ENCODE data around the gene CNTNAP2. TPM values are rescaled to one million over a fixed set of nuclear protein-coding genes. Genes with fewer than 3 reads are reported as not detected.
A peak's percentile ranks its signal among the peaks of the same experiment; 100 is the strongest.

Gene CNTNAP2
- total and polyA plus RNA-seq, 9 of the 15 experiments (the other 6 are each of a cell fraction or from before 2014, with no cell fraction given) = 0.04 to 0.62 (median 0.09) TPM; not detected in 4

DNA sequence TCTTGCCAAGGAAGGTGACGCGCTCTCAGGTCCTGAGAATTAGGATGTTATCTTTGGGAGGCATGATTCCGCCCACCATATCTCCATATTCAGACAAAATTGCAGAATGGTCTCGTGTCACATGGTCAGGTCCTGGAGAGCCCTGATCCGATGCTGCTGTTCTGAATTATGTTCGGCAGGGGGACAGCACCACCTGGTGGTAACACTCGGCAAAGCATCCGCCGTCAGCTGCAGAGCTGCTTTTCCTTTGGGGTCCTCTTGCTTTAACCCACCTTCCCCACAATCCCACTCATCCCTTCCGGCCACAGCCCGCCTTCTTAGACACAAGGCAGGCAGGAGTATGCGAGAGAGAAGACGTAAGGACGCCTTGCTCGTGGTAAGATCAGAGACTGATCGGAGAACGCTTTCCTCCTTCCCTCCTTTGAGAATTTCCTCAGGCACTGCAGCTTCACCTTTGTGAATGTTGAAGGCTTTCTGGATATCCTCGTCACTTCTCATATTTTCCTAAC is 2146.2 kb downstream of the CNTNAP2 start (continued):
- TF ChIP-seq, protein P1, sequence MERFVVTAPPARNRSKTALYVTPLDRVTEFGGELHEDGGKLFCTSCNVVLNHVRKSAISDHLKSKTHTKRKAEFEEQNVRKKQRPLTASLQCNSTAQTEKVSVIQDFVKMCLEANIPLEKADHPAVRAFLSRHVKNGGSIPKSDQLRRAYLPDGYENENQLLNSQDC (CRISPR knock-in tag; IDR thresholded peaks at IDR 0.05) = no peak
- TF ChIP-seq KLF1 (tag; IDR thresholded peaks at IDR 0.05) (no peak), ZFX (CRISPR knock-in tag; IDR thresholded peaks at IDR 0.05) (no peak), PRMT5 (CRISPR knock-in tag; IDR thresholded peaks at IDR 0.05) (no peak), KLF13 (tag; IDR thresholded peaks at IDR 0.05; ENCODE audit: borderline replicate concordance, low read depth) (no peak), SNIP1 (IDR thresholded peaks at IDR 0.05; ENCODE audit: low read depth) (no peak), ZFPM2 (CRISPR knock-in tag; IDR thresholded peaks at IDR 0.05) (no peak), KDM1A (IDR thresholded peaks at IDR 0.05) (no peak)
- TF ChIP-seq, protein P2, sequence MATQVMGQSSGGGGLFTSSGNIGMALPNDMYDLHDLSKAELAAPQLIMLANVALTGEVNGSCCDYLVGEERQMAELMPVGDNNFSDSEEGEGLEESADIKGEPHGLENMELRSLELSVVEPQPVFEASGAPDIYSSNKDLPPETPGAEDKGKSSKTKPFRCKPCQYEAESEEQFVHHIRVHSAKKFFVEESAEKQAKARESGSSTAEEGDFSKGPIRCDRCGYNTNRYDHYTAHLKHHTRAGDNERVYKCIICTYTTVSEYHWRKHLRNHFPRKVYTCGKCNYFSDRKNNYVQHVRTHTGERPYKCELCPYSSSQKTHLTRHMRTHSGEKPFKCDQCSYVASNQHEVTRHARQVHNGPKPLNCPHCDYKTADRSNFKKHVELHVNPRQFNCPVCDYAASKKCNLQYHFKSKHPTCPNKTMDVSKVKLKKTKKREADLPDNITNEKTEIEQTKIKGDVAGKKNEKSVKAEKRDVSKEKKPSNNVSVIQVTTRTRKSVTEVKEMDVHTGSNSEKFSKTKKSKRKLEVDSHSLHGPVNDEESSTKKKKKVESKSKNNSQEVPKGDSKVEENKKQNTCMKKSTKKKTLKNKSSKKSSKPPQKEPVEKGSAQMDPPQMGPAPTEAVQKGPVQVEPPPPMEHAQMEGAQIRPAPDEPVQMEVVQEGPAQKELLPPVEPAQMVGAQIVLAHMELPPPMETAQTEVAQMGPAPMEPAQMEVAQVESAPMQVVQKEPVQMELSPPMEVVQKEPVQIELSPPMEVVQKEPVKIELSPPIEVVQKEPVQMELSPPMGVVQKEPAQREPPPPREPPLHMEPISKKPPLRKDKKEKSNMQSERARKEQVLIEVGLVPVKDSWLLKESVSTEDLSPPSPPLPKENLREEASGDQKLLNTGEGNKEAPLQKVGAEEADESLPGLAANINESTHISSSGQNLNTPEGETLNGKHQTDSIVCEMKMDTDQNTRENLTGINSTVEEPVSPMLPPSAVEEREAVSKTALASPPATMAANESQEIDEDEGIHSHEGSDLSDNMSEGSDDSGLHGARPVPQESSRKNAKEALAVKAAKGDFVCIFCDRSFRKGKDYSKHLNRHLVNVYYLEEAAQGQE (IDR thresholded peaks at IDR 0.05; ENCODE audit: borderline replicate concordance) = peak; percentile 70
- TF ChIP-seq, protein P2 (CRISPR knock-in tag; IDR thresholded peaks at IDR 0.05; ENCODE audit: low read depth) = no peak
- TF ChIP-seq, protein P3, sequence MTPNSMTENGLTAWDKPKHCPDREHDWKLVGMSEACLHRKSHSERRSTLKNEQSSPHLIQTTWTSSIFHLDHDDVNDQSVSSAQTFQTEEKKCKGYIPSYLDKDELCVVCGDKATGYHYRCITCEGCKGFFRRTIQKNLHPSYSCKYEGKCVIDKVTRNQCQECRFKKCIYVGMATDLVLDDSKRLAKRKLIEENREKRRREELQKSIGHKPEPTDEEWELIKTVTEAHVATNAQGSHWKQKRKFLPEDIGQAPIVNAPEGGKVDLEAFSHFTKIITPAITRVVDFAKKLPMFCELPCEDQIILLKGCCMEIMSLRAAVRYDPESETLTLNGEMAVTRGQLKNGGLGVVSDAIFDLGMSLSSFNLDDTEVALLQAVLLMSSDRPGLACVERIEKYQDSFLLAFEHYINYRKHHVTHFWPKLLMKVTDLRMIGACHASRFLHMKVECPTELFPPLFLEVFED (CRISPR knock-in tag; conservative IDR thresholded peaks at IDR 0.05) = 0 out of 2 replicates have a peak, but pooled peaks have one; percentile 21
- TF ChIP-seq, protein P4, sequence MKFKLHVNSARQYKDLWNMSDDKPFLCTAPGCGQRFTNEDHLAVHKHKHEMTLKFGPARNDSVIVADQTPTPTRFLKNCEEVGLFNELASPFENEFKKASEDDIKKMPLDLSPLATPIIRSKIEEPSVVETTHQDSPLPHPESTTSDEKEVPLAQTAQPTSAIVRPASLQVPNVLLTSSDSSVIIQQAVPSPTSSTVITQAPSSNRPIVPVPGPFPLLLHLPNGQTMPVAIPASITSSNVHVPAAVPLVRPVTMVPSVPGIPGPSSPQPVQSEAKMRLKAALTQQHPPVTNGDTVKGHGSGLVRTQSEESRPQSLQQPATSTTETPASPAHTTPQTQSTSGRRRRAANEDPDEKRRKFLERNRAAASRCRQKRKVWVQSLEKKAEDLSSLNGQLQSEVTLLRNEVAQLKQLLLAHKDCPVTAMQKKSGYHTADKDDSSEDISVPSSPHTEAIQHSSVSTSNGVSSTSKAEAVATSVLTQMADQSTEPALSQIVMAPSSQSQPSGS (CRISPR knock-in tag; IDR thresholded peaks at IDR 0.05) = no peak
